ENCODE measurements around the gene SHROOM3.
A peak's percentile ranks its signal among the peaks of the same experiment; 100 is the strongest.
"Not testable (repeated sequence)": the region's sequence is repeated elsewhere in the genome, so short reads cannot be mapped to it uniquely, and the experiment has no call there.

Gene SHROOM3

DNA sequence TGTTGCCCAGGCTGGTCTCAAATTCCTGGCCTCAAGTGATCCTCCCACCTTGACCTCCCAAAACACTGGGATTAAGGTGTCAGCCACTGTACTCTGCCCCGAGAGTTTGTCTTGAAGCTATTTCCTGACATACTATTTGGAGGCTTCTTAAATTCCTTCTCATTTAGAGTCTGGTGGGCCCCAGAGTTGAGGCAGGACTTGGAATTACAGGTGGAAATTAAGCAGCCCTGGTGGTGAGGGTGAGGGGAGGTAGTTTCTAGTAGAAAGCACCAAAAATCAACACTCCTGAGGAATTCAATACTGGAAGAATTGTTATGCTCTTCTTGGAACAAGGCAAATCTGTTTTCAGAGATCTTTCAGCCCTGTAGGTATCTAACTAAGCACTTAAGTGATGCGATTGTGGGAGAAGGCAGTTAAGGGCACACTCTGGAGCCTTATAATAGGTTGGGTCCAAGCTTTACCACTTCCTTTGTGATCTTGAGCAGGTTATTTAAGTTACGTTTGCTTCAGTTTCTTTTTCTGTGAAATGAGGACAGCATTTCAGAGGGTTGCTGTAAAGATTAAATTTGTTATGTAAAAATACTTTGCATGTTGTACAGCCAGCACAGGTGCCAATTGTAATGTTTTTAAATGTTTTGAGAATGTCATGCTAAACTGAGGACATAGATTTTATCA lies 262.2 kb downstream of the SHROOM3 start:
- DNase-seq (ENCODE audit: low spot score) = no peak

- DNase-seq (ENCODE audit: low spot score) = no peak
Observed at GRCh38 chr4:76698141-76698540, 263.1 kb downstream of the SHROOM3 start.

GRCh38 chr4:76699751-76700310 lies 264.8 kb downstream of the SHROOM3 start:
- no peak for DNase-seq (ENCODE audit: low spot score)

DNA sequence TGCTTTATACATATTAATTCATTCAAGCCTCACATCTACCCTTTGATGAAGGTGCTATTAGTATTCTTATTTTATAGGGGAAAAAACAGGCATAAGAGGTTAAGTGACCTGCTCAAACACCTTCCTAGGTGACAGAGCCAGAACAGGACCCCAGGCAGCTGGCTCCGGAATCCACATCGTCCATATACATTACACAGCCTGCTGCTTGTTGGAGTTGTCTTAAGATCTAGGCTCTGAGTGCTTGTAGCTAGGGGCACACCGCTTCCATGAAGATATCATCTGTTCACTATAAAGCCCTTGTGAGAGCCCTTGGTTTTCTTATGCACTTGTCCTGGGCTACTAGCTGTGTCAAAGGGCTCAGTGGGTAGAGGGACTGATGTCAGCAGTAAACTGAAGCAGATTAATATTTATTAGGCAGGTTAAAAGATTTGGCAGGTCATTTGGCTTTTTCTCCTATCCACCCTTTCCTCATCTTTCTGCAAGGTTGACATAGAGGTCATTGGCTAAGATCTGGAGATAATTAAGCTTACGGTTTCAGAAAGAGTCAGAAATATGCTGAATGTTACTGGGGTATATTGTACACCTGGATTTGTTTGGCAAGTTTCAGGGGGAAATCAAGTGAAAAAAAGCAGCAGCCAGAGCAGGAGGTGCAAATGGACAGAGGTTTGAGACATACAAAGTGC lies 267.6 kb downstream of the SHROOM3 start:
- no peak for DNase-seq (ENCODE audit: low spot score)

DNA sequence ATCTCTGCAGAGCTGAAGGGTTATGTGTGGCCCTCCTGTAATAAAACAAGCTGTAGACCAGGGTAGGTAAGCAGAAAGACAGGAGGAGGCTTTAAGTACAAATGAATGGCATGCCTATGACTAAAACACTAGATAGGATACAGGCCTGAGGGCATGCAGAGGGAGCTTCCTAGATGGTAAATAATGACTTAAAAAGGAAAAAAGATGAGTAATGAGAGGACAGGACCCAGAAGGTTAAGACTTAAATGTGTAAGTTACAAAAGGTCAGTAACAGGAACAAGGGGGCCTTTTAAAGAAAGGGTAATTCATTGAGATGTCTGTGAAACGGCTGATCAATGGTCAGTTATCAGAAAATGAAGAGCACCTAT lies 268.1 kb downstream of the SHROOM3 start:
- DNase-seq (ENCODE audit: low spot score) = no peak

GRCh38 chr4:76703676-76704075 lies 268.6 kb downstream of the SHROOM3 start:
- DNase-seq (ENCODE audit: low spot score) = no peak

DNA sequence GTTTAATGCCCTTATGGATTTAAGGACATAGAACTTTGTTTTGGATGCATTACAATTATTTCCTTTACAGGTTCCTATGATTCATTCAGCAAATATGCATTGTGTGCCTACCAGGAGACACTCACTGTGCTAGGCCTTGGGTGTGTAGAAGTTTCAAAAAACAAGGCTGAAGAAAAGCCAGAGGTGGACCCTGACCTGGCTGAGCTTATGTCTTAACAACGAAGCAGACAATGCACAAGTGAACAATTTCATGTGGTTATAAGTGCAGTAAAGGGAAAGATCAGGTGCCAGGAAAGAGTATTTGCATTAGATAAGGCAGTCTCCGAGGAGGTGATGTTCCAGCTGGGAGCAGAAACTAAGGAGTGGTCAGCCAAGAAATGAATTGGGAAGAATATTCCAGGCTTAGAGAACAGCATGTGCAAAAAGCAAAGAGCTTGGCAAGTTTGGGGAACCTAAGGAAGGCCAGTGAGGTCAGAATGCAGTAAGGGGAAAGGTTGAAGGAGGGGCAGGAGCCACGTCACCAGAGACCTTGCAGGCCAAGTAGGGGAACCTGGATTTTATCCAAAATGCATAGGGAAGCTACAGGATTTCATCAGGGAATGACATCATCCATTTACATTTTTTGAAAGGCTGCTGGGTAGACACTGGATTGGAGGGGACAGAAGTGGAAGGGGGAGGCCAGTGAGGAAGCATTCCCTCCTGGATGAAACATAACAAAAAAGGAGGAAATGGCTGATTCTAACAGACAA lies 269.3 kb downstream of the SHROOM3 start:
- DNase-seq (ENCODE audit: low spot score) = no peak

DNA sequence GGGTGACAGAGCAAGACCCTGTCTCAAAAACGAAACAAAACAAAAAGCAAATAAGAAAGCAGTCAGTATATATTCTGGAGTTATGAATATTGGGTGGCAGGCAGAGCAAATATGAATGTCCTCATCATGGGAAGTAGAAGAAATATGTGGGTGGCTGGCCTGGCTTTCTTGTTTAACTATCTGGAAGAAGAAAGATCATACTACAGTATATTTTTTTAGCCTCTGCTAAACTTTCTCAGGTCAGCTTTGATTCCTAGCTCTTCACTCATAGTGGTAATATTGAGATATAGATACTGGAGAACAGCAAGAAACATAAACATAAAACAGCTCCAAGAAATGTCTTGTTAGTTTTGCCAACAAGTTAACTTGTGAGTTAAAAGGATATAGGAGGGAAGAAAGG lies 270.4 kb downstream of the SHROOM3 start:
- no peak for DNase-seq (ENCODE audit: low spot score)

DNA sequence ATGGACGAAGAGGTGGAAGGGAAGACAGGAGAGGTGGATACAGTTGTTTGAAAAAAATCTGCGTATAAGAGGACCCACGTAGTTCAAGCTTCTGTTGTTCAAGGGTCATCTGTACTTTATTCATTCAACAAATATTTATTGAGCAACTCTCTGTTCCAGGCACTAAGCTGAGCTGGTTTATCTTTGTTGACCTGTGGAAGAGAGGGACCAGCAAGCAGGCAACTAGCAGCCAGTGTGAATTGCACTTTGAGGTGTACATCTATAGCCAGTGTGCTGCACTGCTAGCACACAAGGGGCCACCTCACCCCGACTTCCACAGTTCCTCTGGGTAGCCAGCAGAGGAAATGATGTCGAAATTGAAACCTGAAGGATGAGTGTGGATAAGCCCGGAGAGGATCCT lies 271.6 kb downstream of the SHROOM3 start:
- no peak for DNase-seq (ENCODE audit: low spot score)

GRCh38 chr4:76708971-76709771 lies 274.1 kb downstream of the SHROOM3 start:
- DNase-seq (ENCODE audit: low spot score) = no peak

GRCh38 chr4:76709772-76710090 lies 274.7 kb downstream of the SHROOM3 start:
- DNase-seq (ENCODE audit: low spot score) = no peak

DNA sequence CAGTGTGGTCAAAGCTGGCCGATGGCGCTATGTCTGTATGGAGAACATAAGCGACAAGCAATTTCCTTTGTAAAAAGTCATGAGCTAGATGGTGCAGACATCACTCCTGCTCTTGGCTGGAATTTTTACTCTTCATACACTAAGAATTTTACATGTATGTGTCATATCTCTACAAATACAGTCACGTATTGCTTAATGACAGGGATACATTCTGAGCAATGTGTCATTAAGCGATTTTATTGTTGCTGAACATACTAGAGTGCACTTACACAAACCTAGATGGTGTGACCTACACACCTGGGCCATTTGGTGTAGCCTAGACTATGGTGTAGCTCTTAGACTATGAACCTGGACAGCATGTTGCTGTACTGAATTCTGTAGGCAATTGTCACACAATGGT lies 277.5 kb downstream of the SHROOM3 start:
- DNase-seq (ENCODE audit: low spot score) = no peak

DNA sequence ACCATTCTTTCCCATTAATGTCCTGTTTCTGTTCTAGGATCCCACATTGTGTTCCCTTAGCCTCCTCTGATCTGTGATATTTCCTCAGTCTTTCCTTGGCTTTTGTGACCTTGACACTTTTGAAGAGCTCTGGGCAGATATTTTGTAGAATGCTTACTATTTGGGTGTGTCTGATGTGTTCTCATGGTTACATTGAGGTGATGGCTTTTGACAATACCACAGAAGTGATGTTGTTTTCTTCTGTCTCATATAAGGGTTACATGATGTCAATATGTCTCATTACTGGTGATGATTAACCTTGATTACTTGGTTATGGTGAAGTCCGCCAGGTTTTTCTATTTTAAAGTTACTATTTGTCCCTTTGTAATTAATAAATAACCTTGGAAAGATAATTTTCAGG lies 279.2 kb downstream of the SHROOM3 start:
- no peak for DNase-seq (ENCODE audit: low spot score)

GRCh38 chr4:76716020-76716419 lies 281.0 kb downstream of the SHROOM3 start:
- DNase-seq (ENCODE audit: low spot score) = no peak

DNA sequence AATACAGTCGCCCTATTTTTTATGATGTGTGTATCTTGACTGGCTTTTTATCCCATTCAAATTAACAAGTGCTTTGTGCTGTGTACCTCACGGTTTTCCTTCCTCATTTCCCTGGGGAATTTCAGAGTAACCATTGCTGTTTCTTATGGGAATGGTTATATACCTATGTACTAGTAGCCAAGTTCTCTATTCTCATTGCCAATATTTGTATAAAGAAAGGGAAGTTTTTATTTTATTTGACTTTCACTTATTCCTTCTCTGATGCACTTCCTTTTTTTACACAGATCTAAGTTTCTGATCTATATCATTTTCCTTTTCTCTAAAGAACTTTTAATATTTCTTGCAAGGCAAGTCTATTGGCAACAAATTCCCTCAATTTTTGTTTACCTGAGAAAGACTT lies 281.6 kb downstream of the SHROOM3 start:
- no peak for DNase-seq (ENCODE audit: low spot score)

GRCh38 chr4:76717431-76717830 lies 282.4 kb downstream of the SHROOM3 start:
- DNase-seq (ENCODE audit: low spot score) = no peak

DNA sequence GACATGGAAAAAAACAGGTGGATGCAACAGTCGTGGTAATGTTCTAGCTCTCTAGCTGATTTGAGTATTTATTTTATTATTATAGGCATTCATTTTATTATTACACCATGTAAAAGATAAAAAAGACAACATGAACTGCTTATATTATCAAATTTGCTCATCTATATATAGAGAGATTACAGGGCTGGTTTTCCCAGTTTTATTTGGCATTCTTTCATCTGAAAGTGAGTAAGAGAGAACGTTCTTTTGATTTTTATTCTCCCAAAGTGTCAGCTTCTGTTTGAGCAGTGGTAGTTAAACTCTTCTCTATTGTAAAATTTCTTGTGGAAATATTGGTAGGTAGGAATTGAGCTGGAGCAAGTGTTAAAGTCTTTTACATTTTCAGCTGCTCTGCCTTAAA lies 283.0 kb downstream of the SHROOM3 start:
- DNase-seq (ENCODE audit: low spot score) = no peak

DNA sequence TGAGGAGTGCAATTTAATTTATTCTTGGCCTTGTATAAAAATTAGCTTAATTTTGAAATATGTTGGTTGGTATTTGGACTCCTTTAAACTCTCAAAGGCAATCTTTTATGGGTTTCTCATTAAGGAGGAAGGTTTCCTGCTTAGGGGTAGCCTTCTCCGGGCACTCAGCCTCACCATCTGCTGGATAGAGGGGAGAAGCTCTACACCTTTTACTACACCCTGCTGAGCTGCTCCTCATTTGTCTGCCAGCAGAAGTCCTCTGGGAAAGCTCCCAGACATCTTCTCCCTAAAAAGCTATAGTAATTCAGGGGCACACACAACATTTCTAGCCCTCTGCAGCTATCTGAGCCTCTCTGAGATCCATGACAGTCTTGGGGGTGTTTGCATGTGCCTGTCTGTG lies 283.8 kb downstream of the SHROOM3 start:
- peak; percentile 76 for DNase-seq (ENCODE audit: low spot score)

GRCh38 chr4:76720121-76720520 lies 285.1 kb downstream of the SHROOM3 start:
- DNase-seq (ENCODE audit: low spot score) = no peak

- not testable (repeated sequence) for DNase-seq (ENCODE audit: low spot score)
Observed at GRCh38 chr4:76722146-76722545, 287.1 kb downstream of the SHROOM3 start.

DNA sequence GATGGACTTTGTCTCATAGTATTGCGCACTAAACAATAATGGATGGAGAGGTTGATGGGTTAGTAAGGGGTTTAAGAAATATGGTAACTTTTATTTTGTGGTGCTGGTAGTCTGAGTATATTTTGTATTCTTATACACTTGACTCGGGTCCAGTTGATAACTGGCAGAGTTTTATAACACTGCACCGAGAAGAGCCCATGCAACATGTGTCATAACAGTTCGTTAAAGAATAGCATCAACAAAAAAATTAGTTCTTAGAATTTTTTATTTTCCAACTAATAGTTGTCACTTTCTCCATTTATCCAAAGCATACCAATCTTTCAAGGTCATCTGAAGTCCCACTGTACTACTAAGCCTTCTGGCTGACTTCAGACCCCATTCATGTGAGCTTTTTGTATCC lies 287.8 kb downstream of the SHROOM3 start:
- no peak for DNase-seq (ENCODE audit: low spot score)

GRCh38 chr4:76723373-76723772 lies 288.3 kb downstream of the SHROOM3 start:
- DNase-seq (ENCODE audit: low spot score) = no peak

All from cerebellar cortex (tissue), 1 donor.